Neural cell (in vitro differentiated cells): ENCODE measurements around the gene PM20D2. TPM values are rescaled to one million over a fixed set of nuclear protein-coding genes. Genes with fewer than 3 reads are reported as not detected.

Source experiments
- H2AFZ ChIP-seq: fragments of 200-600, 300-800 bp; sonication (generic), shearing (Covaris generic); 2 replicates; pipeline ENCODE4 v1.6.0; 2014; ENCODE audit warnings: low read depth, mild to moderate bottlenecking, antibody characterized with exemption, low read length, moderate library complexity
- H3F3A ChIP-seq: fragments of 200-600 bp; shearing (Covaris generic); 2 replicates; pipeline ENCODE4 v1.6.1; 2016; ENCODE audit warnings: mild to moderate bottlenecking, moderate library complexity, mixed read lengths, antibody characterized with exemption, low read length; ENCODE audit not compliant: insufficient read depth, poor library complexity, severe bottlenecking
- H3K27ac ChIP-seq: fragments of 200-600, 300-800 bp; sonication (generic), shearing (Covaris generic); 2 replicates; pipeline ENCODE4 v1.5.1; 2014; ENCODE audit warnings: mild to moderate bottlenecking, low read length, moderate library complexity
- H3K27me3 ChIP-seq: fragments of 300-800, 200-600 bp; sonication (generic), shearing (Covaris generic); 2 replicates; pipeline ENCODE4 v1.6.0; 2014; ENCODE audit warnings: mild to moderate bottlenecking, low read depth, low read length, moderate library complexity; ENCODE audit not compliant: insufficient read depth
- H3K36me3 ChIP-seq: fragments of 300-800, 200-600 bp; sonication (generic), shearing (Covaris generic); 2 replicates; pipeline ENCODE4 v1.5.1; 2014; ENCODE audit warnings: mild to moderate bottlenecking, antibody characterized with exemption, low read length, moderate library complexity; ENCODE audit not compliant: insufficient read depth
- H3K4me2 ChIP-seq: fragments of 300-800, 200-600 bp; sonication (generic), shearing (Covaris generic); 2 replicates; pipeline ENCODE4 v1.6.0; 2014; ENCODE audit warnings: mild to moderate bottlenecking, low read length
- H3K4me3 ChIP-seq: fragments of 300-800, 200-600 bp; sonication (generic), shearing (Covaris generic); 2 replicates; pipeline ENCODE4 v1.5.1; 2014; ENCODE audit warnings: mild to moderate bottlenecking, low read length, moderate library complexity
- H3K79me2 ChIP-seq: fragments of 200-600 bp; shearing (Covaris generic); replicated peaks from 2 replicates; pipeline ENCODE4 v1.6.0; 2014; ENCODE audit warnings: mild to moderate bottlenecking, low read length, moderate library complexity; ENCODE audit not compliant: insufficient read depth
- H3K9ac ChIP-seq: fragments of 300-800, 200-600 bp; sonication (generic), shearing (Covaris generic); 2 replicates; pipeline ENCODE4 v1.6.1; 2016; ENCODE audit warnings: mild to moderate bottlenecking, low read length, mixed read lengths
- H3K9me2 ChIP-seq: fragments of 200-600 bp; shearing (Covaris generic); 2 replicates; pipeline ENCODE4 v1.6.1; 2016; ENCODE audit warnings: mild to moderate bottlenecking, low read length, mixed read lengths; ENCODE audit not compliant: insufficient read depth
- H3K9me3 ChIP-seq: fragments of 200-600, 300-800 bp; sonication (generic), shearing (Covaris generic); 2 replicates; pipeline ENCODE4 v1.6.1; 2016; ENCODE audit warnings: mild to moderate bottlenecking, mixed run types, low read length, moderate library complexity, mixed read lengths
- H4K20me1 ChIP-seq: fragments of 200-600 bp; shearing (Covaris generic); 2 replicates; pipeline ENCODE4 v1.6.1; 2016; ENCODE audit warnings: mild to moderate bottlenecking, mixed run types; ENCODE audit not compliant: insufficient read depth
- EP300 ChIP-seq: fragments of 450-650 bp; conservative IDR thresholded peaks from 2 replicates; pipeline ENCODE4 v1.6.1; 2014; ENCODE audit warnings: antibody characterized with exemption, mild to moderate bottlenecking, moderate library complexity; ENCODE audit not compliant: poor library complexity, severe bottlenecking
- EZH2 ChIP-seq: fragments of 200-600, 300-800 bp; shearing (Covaris generic), sonication (generic); IDR thresholded peaks from 2 replicates; pipeline ENCODE4 v1.6.1; 2014; ENCODE audit warnings: antibody characterized with exemption, low read length, borderline replicate concordance, mild to moderate bottlenecking; ENCODE audit not compliant: insufficient read depth, poor library complexity, severe bottlenecking
- MXI1 ChIP-seq: fragments of 450-650 bp; conservative IDR thresholded peaks from 2 replicates; pipeline ENCODE4 v1.6.1; 2014; ENCODE audit warnings: antibody characterized with exemption, mild to moderate bottlenecking; ENCODE audit not compliant: poor library complexity, severe bottlenecking
- POLR2AphosphoS5 ChIP-seq: IDR thresholded peaks from 2 replicates; pipeline ENCODE4 v1.6.1; 2012
- RAD21 ChIP-seq: fragments of 450-650 bp; conservative IDR thresholded peaks from 2 replicates; pipeline ENCODE4 v1.6.1; 2014; ENCODE audit warnings: antibody characterized with exemption, mild to moderate bottlenecking, moderate library complexity
- SMC3 ChIP-seq: fragments of 450-650 bp; conservative IDR thresholded peaks from 2 replicates; pipeline ENCODE4 v1.6.1; 2014; ENCODE audit warnings: antibody characterized with exemption, mild to moderate bottlenecking, moderate library complexity; ENCODE audit not compliant: poor library complexity
- polyA plus RNA-seq: library from polyadenylated mRNA; depleted of rRNA; stranded (reverse); fragments of >200 nt; gene quantifications from 2 replicates; pipeline ENCODE4 v1.2.3, GENCODE V29; 2014
- TF ChIP-seq, protein P1 (sequence below): fragments of 450-650 bp; IDR thresholded peaks from 2 replicates; pipeline ENCODE4 v1.5.1; 2014; ENCODE audit warnings: antibody characterized with exemption, mild to moderate bottlenecking, moderate library complexity; ENCODE audit not compliant: poor library complexity, severe bottlenecking
- TF ChIP-seq, protein P2 (sequence below): IDR thresholded peaks from 2 replicates; pipeline ENCODE4 v1.6.1; 2012; ENCODE audit warnings: borderline replicate concordance

The PM20D2 gene
- polyA plus RNA-seq, 1 donor from 2014 or later: 28.2 TPM

DNA sequence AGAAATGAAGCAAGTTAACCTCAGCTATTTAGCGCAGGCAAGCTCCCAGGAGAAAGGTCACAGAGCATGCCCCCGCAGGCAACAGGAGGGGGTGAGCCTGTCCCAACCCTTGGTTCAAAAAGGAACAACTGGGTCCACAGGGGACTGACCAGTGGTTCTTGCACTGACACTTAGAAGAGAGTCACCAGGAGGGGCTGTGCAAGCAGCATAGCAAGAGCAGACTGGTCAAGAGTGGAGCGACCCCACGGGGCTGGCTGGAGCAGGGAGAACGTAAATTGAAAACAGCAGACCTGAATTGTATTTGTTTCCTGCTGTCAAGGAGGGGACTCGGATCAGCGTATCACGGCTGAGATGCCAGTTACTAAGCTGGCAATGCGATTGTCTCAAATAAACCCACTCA, 38.5 kb downstream of the PM20D2 start:
- no peak overlapping the region for H2AFZ ChIP-seq
- no peaks in the 10 kb centered on the region for H3F3A ChIP-seq
- no peak overlapping the region for H3K27ac ChIP-seq
- H3K9ac ChIP-seq: no peak overlapping the region
- H3K9me2 ChIP-seq: no peaks in the 10 kb centered on the region
- no peaks in the 10 kb centered on the region for H4K20me1 ChIP-seq
- TF ChIP-seq SMC3 (no peak), POLR2AphosphoS5 (no peak), EZH2 (no peak), RAD21 (no peak), EP300 (no peak), MXI1 (no peak)
- TF ChIP-seq, protein P1, sequence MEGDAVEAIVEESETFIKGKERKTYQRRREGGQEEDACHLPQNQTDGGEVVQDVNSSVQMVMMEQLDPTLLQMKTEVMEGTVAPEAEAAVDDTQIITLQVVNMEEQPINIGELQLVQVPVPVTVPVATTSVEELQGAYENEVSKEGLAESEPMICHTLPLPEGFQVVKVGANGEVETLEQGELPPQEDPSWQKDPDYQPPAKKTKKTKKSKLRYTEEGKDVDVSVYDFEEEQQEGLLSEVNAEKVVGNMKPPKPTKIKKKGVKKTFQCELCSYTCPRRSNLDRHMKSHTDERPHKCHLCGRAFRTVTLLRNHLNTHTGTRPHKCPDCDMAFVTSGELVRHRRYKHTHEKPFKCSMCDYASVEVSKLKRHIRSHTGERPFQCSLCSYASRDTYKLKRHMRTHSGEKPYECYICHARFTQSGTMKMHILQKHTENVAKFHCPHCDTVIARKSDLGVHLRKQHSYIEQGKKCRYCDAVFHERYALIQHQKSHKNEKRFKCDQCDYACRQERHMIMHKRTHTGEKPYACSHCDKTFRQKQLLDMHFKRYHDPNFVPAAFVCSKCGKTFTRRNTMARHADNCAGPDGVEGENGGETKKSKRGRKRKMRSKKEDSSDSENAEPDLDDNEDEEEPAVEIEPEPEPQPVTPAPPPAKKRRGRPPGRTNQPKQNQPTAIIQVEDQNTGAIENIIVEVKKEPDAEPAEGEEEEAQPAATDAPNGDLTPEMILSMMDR: no peak
- TF ChIP-seq, protein P2, sequence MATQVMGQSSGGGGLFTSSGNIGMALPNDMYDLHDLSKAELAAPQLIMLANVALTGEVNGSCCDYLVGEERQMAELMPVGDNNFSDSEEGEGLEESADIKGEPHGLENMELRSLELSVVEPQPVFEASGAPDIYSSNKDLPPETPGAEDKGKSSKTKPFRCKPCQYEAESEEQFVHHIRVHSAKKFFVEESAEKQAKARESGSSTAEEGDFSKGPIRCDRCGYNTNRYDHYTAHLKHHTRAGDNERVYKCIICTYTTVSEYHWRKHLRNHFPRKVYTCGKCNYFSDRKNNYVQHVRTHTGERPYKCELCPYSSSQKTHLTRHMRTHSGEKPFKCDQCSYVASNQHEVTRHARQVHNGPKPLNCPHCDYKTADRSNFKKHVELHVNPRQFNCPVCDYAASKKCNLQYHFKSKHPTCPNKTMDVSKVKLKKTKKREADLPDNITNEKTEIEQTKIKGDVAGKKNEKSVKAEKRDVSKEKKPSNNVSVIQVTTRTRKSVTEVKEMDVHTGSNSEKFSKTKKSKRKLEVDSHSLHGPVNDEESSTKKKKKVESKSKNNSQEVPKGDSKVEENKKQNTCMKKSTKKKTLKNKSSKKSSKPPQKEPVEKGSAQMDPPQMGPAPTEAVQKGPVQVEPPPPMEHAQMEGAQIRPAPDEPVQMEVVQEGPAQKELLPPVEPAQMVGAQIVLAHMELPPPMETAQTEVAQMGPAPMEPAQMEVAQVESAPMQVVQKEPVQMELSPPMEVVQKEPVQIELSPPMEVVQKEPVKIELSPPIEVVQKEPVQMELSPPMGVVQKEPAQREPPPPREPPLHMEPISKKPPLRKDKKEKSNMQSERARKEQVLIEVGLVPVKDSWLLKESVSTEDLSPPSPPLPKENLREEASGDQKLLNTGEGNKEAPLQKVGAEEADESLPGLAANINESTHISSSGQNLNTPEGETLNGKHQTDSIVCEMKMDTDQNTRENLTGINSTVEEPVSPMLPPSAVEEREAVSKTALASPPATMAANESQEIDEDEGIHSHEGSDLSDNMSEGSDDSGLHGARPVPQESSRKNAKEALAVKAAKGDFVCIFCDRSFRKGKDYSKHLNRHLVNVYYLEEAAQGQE: no peak
- no peak overlapping the region for H3K4me2 ChIP-seq
- H3K27me3 ChIP-seq: no peaks in the 10 kb centered on the region
- no peak overlapping the region for H3K4me3 ChIP-seq
- no peaks in the 10 kb centered on the region for H3K79me2 ChIP-seq
- no peaks in the 10 kb centered on the region for H3K9me3 ChIP-seq
- H3K36me3 ChIP-seq: no peaks in the 10 kb centered on the region

DNA sequence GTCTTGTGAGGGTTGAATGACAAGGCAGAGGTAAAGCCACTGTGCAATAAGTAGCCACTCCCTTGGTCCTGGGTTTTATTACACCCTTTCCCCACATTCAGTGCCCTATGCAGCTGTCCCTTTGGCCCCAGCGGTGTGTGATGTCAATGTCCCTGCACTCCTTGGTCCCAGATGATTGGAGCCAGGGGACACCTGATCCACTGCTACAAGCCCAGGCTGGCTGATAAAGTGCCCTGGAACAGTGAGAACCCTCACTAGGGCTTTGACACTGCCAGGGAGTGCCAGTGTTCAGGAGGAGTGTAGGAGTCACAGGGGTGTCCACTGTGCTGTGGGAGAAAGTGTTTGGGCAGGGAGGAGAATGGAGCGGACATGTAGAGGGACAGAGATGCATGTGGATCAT, 40.9 kb downstream of the PM20D2 start:
- no peaks in the 10 kb centered on the region for H3K79me2 ChIP-seq
- no peak overlapping the region for H2AFZ ChIP-seq
- no peaks in the 10 kb centered on the region for H3K36me3 ChIP-seq

More for the DNA sequence above, 40.9 kb downstream of the PM20D2 start:
- no peaks in the 10 kb centered on the region for H3F3A ChIP-seq
- no peaks in the 10 kb centered on the region for H3K27me3 ChIP-seq
- H3K9me2 ChIP-seq: no peaks in the 10 kb centered on the region
- no peaks in the 10 kb centered on the region for H4K20me1 ChIP-seq
- TF ChIP-seq EZH2: no peak
- TF ChIP-seq POLR2AphosphoS5: no peak
- TF ChIP-seq, protein P2: no peak
- TF ChIP-seq EP300: no peak
- TF ChIP-seq MXI1: no peak
- no peak for TF ChIP-seq SMC3
- H3K9ac ChIP-seq: no peak overlapping the region
- no peak overlapping the region for H3K4me3 ChIP-seq
- no peaks in the 10 kb centered on the region for H3K9me3 ChIP-seq
- H3K4me2 ChIP-seq: no peak overlapping the region
- no peak overlapping the region for H3K27ac ChIP-seq
